WTC11 (cell line): ENCODE data around the gene MRPL46. TPM values are rescaled to one million over a fixed set of nuclear protein-coding genes. Genes with fewer than 3 reads are reported as not detected.
"Not testable (repeated sequence)": the region's sequence is repeated elsewhere in the genome, so short reads cannot be mapped to it uniquely, and the experiment has no call there.

Experiments
- ATAC-seq: fragments of 200-7000 bp; cut with Tn5 transposase; 2 replicates; pipeline ENCODE4 v1.10.0; 2021; ENCODE audit warnings: mild to moderate bottlenecking, moderate library complexity
- CTCF ChIA-PET: fragments of 300-600 bp; sonication (Branson Sonifier 250); formaldehyde crosslinking; loops from one replicate; lab custom pipeline; 2021; ENCODE audit warnings: antibody characterized with exemption; lab: Charles Lee
- POLR2A ChIA-PET: fragments of 350-600 bp; sonication (Branson Sonifier 250); formaldehyde crosslinking; loops from one replicate; lab custom pipeline; 2021; ENCODE audit warnings: antibody characterized with exemption; lab: Charles Lee
- DNase-seq: peaks from one replicate; pipeline ENCODE4 v3.0.0; 2021; ENCODE audit warnings: low spot score
- H3K27ac Mint-ChIP-seq: 2 replicates; pipeline ENCODE4 v1.8.0; 2021; ENCODE audit warnings: mixed read lengths
- H3K27me3 Mint-ChIP-seq: 2 replicates; pipeline ENCODE4 v1.8.0; 2021; ENCODE audit warnings: low read depth, mild to moderate bottlenecking, moderate library complexity, mixed read lengths
- H3K36me3 Mint-ChIP-seq: 2 replicates; pipeline ENCODE4 v1.8.0; 2021; ENCODE audit warnings: mixed read lengths
- H3K4me1 Mint-ChIP-seq: 2 replicates; pipeline ENCODE4 v1.8.0; 2022; ENCODE audit warnings: mixed read lengths
- H3K4me3 Mint-ChIP-seq: 2 replicates; pipeline ENCODE4 v1.8.0; 2021; ENCODE audit warnings: mild to moderate bottlenecking, moderate library complexity, mixed read lengths
- H3K9me3 Mint-ChIP-seq: 2 replicates; pipeline ENCODE4 v1.8.0; 2021; ENCODE audit warnings: mixed read lengths
- GABPB1 ChIP-seq: sonication (generic); formaldehyde crosslinking; IDR thresholded peaks from 2 replicates; pipeline ENCODE4 v1.8.1; 2023; ENCODE audit warnings: mild to moderate bottlenecking, missing genetic modification reagents
- SMAD4 ChIP-seq: sonication (generic); formaldehyde crosslinking; IDR thresholded peaks from 2 replicates; pipeline ENCODE4 v1.8.0; 2022; ENCODE audit warnings: mild to moderate bottlenecking, missing genetic modification reagents
- SP1 ChIP-seq: sonication (generic); formaldehyde crosslinking; conservative IDR thresholded peaks from 2 replicates; pipeline ENCODE4 v1.8.1; 2022; ENCODE audit warnings: missing genetic modification reagents
- ZNF396 ChIP-seq: fragments of 250-450 bp; sonication (Bioruptor Pico); IDR thresholded peaks from 2 replicates; pipeline ENCODE4 v1.8.0; 2021; ENCODE audit warnings: mild to moderate bottlenecking, moderate library complexity, borderline replicate concordance
- total RNA-seq: library from RNA; stranded (reverse); gene quantifications from 3 replicates; pipeline ENCODE4 v1.2.3, GENCODE V29; 2021
- TF ChIP-seq, protein P1 (sequence below): sonication (generic); formaldehyde crosslinking; IDR thresholded peaks from 2 replicates; pipeline ENCODE4 v1.8.1; 2022; ENCODE audit warnings: mild to moderate bottlenecking, missing genetic modification reagents, moderate library complexity, borderline replicate concordance
- TF ChIP-seq, protein P2 (sequence below): sonication (generic); formaldehyde crosslinking; IDR thresholded peaks from 2 replicates; pipeline ENCODE4 v1.8.0; 2022; ENCODE audit warnings: missing genetic modification reagents

MRPL46 gene
- total RNA-seq, 1 experiment from 2014 or later = 26.8 TPM

DNA sequence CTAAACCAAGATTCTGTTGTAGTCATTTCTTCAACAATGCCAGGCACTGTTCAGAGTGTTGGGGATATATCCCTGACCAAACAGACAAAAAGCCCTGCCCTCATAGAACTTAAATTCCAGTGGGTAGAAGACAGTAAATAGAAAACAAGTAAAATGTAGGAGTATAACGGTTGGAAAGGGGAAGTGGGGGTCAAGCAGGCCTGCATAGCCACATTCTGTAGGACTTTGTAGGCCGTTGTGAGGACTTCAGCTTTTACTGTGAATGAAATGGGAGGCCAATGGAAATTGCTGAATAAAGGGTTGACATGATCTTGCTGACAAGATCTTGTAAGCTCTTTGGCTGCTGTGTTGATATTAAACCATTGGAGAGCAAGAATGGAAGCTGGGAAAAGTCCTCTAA lies 2.1 kb upstream of the MRPL46 start:
- CTCF ChIA-PET = interaction anchor here (0.7 to 2.1 kb wide), 3 partner anchors 21 to 694 kb away, joined by 3 to 5 read pairs (median 4); no protein-coding TSS in a partner anchor
- no peak for TF ChIP-seq SMAD4 (CRISPR knock-in tag)
- POLR2A ChIA-PET = no interaction called here
- no peaks in the 10 kb centered on the region for H3K9me3 Mint-ChIP-seq
- H3K36me3 Mint-ChIP-seq = peaks cover 19% of the 10 kb centered on the region
- H3K4me1 Mint-ChIP-seq = peaks cover 16% of the 10 kb centered on the region
- no peak overlapping the region; the same call in 1 of the 2 replicates for H3K4me3 Mint-ChIP-seq
- ATAC-seq = no peak
- H3K27me3 Mint-ChIP-seq = no peaks in the 10 kb centered on the region
- DNase-seq = no peak
- no peak overlapping the region for H3K27ac Mint-ChIP-seq

DNA sequence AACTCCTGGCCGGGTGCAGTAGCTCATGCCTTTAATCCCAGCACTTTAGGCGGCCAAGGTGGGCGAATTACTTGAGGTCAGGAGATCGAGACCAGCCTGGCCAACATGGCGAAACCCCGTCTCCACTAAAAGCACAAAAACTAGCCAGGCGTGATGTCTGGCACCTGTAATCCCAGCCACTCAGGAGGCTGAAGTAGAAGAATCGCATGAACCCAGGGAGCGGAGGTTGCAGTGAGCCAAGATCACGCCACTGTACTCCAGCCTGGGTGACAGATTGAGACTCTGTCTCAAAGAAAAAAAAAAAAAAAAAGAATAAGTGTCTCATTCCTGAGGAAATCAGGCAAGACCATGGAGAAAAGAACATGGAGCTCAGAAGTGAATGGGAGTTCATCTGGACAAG lies 1.5 kb upstream of the MRPL46 start:
- H3K36me3 Mint-ChIP-seq = peaks cover 23% of the 10 kb centered on the region
- CTCF ChIA-PET = interaction anchor here (0.7 to 2.1 kb wide), 4 partner anchors 20 to 693 kb away, joined by 3 to 21 read pairs (median 4); no protein-coding TSS in a partner anchor
- POLR2A ChIA-PET, H3K9me3 Mint-ChIP-seq, ATAC-seq, H3K27ac Mint-ChIP-seq, DNase-seq, H3K27me3 Mint-ChIP-seq: not testable (repeated sequence)
- peaks cover 16% of the 10 kb centered on the region for H3K4me1 Mint-ChIP-seq
- H3K4me3 Mint-ChIP-seq = peak overlapping the region; percentile 96

DNA sequence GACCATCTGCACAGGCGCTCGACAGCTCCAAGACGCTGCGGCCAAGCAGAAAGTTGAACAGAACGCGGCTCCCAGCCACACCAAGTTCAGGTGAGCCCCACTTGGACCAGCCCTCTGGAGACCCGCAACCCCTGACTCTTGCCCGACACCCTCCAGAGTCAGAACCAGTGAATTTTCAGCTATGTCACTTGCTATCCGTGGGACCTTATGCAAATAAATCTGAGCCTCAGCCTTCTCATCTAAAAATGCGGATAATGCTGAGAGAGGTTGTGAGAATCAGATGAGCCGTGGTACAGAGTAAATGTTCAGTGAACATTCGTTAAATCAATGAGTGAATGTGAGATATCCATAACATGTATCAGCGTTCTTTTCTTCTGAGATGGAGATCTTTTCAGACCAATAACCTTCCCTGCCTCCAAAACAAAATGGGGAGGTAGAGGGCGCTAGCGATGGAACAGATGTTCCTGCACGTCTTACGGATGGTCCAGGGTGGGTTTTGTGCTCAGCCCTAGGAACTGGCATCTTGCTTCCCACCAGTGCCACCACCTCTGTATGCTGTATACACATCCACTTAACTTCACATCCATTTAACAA lies 844 bp upstream of the MRPL46 start:
- ChIA-PET POLR2A (interaction anchor here (0.6 to 1.4 kb wide), 4 partner anchors 18 to 171 kb away, joined by 3 to 9 read pairs (median 5); partner anchors contain the start of gene ISG20), CTCF (interaction anchor here (0.6 to 1.9 kb wide), 21 partner anchors 9 to 428 kb away, joined by 3 to 21 read pairs (median 5); partner anchors contain the start of gene ISG20)
- TF ChIP-seq, protein P1, sequence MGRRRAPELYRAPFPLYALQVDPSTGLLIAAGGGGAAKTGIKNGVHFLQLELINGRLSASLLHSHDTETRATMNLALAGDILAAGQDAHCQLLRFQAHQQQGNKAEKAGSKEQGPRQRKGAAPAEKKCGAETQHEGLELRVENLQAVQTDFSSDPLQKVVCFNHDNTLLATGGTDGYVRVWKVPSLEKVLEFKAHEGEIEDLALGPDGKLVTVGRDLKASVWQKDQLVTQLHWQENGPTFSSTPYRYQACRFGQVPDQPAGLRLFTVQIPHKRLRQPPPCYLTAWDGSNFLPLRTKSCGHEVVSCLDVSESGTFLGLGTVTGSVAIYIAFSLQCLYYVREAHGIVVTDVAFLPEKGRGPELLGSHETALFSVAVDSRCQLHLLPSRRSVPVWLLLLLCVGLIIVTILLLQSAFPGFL = no peak
- TF ChIP-seq, protein P2, sequence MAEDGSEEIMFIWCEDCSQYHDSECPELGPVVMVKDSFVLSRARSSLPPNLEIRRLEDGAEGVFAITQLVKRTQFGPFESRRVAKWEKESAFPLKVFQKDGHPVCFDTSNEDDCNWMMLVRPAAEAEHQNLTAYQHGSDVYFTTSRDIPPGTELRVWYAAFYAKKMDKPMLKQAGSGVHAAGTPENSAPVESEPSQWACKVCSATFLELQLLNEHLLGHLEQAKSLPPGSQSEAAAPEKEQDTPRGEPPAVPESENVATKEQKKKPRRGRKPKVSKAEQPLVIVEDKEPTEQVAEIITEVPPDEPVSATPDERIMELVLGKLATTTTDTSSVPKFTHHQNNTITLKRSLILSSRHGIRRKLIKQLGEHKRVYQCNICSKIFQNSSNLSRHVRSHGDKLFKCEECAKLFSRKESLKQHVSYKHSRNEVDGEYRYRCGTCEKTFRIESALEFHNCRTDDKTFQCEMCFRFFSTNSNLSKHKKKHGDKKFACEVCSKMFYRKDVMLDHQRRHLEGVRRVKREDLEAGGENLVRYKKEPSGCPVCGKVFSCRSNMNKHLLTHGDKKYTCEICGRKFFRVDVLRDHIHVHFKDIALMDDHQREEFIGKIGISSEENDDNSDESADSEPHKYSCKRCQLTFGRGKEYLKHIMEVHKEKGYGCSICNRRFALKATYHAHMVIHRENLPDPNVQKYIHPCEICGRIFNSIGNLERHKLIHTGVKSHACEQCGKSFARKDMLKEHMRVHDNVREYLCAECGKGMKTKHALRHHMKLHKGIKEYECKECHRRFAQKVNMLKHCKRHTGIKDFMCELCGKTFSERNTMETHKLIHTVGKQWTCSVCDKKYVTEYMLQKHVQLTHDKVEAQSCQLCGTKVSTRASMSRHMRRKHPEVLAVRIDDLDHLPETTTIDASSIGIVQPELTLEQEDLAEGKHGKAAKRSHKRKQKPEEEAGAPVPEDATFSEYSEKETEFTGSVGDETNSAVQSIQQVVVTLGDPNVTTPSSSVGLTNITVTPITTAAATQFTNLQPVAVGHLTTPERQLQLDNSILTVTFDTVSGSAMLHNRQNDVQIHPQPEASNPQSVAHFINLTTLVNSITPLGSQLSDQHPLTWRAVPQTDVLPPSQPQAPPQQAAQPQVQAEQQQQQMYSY (CRISPR knock-in tag) = peak; percentile 80
- Mint-ChIP-seq H3K4me1 (peaks cover 16% of the 10 kb centered on the region), H3K4me3 (peak overlapping the region; percentile 96), H3K27ac (peak overlapping the region; percentile 90), H3K36me3 (peaks cover 30% of the 10 kb centered on the region), H3K9me3 (no peaks in the 10 kb centered on the region), H3K27me3 (no peaks in the 10 kb centered on the region)
- DNase-seq = no peak
- peak; percentile 56 for ATAC-seq

DNA sequence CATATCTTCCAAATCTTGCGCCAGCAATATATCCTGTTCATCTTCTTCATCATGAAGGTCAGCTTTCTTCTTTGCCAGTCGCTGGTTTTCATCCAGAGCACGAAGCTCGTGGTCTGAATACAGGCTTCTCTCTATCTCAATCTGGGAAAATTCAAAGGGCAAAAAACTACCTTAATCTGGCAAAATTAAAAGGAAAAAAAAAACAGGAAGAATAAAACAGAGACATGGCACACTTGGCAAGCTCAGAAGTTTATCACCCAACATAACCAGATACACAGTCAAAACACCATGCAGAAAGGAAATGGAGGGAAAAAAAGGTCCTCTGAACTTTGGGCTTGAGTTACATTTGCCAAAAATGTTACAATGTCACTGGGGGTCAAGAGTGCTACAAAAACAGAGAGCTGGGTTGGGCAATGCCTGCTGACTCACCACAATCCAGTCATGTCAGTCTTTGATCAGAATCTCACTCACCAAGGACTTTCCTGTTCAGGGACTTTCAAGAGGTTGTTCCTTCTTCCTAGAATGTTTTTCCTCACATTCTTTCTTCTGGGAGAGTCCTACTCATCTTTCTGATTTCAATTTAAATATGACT lies 1.5 kb downstream of the MRPL46 start:
- ATAC-seq (no peak), DNase-seq (no peak)
- Mint-ChIP-seq H3K36me3 (peaks cover 37% of the 10 kb centered on the region), H3K4me3 (peak overlapping the region; percentile 96), H3K27me3 (no peaks in the 10 kb centered on the region), H3K4me1 (peaks cover 16% of the 10 kb centered on the region), H3K27ac (no peak overlapping the region), H3K9me3 (no peaks in the 10 kb centered on the region)
- TF ChIP-seq ZNF396 (CRISPR knock-in tag) (no peak), GABPB1 (CRISPR knock-in tag) (peak; percentile 71; the same call in 1 of the 2 replicates)
- ChIA-PET POLR2A (no interaction called here), CTCF (no interaction called here)

DNA sequence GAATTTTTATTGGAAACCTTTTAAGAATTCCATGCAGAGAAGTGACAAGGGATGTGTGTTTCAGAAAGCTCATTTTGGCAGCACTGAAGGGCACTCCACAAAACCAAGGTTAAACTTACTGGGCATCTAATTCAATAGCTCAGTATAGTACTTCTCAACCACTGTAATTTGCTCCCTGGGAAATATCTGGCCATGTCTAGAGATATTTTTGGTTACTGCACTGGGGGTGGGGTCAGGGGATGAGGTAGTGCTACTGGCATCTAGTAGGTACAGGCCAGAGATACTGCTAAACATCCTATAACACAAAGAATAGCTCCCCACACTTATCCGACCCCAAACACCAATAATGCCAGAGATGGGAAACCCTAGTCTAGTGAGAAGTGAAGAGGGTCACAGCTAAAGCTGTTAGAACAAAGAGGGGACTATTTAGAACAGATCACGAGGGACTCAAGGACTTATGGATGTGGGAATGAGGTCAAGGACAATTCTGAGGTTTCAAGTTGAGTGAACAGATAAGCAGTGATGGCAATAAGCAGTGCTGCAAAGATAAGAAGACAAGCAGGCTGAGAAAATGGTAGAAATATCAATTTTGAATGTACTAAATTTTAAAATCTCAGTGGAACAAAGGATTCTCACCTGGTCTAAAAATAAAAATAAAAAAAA lies 3.2 kb downstream of the MRPL46 start:
- no peaks in the 10 kb centered on the region for H3K27me3 Mint-ChIP-seq
- no peak for TF ChIP-seq SP1 (CRISPR knock-in tag)
- no peaks in the 10 kb centered on the region for H3K9me3 Mint-ChIP-seq
- DNase-seq (no peak), ATAC-seq (no peak)
- ChIA-PET CTCF (no interaction called here), POLR2A (no interaction called here)
- no peak overlapping the region for H3K27ac Mint-ChIP-seq
- H3K36me3 Mint-ChIP-seq = peaks cover 50% of the 10 kb centered on the region
- no peak overlapping the region for H3K4me3 Mint-ChIP-seq
- H3K4me1 Mint-ChIP-seq = peaks cover 16% of the 10 kb centered on the region
